Fibroblast of lung (primary cell): ENCODE data around the gene MTHFSD. TPM values are rescaled to one million over a fixed set of nuclear protein-coding genes. Genes with fewer than 3 reads are reported as not detected.

Experiments used
- DNase-seq, 2 donors: peaks; one replicate each; pipeline versions ENCODE4 v3.0.0 to v3.0.0-alpha.2; 2010; ENCODE audit warnings: low read depth in 2 of 2
- H2AFZ ChIP-seq: 2 replicates; pipeline ENCODE4 v1.5.1; 2012; ENCODE audit warnings: low read length, control low read depth, inconsistent platforms
- H3K27ac ChIP-seq: 2 replicates; pipeline ENCODE4 v1.5.1; 2011; ENCODE audit warnings: low read length, control low read depth; ENCODE audit not compliant: insufficient read depth
- H3K27me3 ChIP-seq: 2 replicates; pipeline ENCODE4 v1.5.1; 2011; ENCODE audit warnings: mild to moderate bottlenecking, low read length; ENCODE audit not compliant: control insufficient read depth, insufficient read depth
- H3K36me3 ChIP-seq: 2 replicates; pipeline ENCODE4 v1.5.1; 2011; ENCODE audit warnings: low read length; ENCODE audit not compliant: control insufficient read depth, insufficient read depth
- H3K4me1 ChIP-seq: 2 replicates; pipeline ENCODE4 v1.5.1; 2011; ENCODE audit warnings: low read length; ENCODE audit not compliant: control insufficient read depth, insufficient read depth; ENCODE audit errors: extremely low read depth
- H3K4me2 ChIP-seq: 2 replicates; pipeline ENCODE4 v1.5.1; 2011; ENCODE audit warnings: low read length, control low read depth; ENCODE audit not compliant: insufficient read depth; ENCODE audit errors: extremely low read depth
- H3K4me3 ChIP-seq, 4 experiments: fragments of 200-600 bp in 1 of 4; sonication (generic) in 1 of 4; replicated peaks in 1 of 4; 2 replicates each; pipeline ENCODE4 v1.5.1; 2011 to 2016; ENCODE audit warnings: low read length in 4 of 4, low read depth in 3 of 4, mild to moderate bottlenecking in 3 of 4, control low read depth in 2 of 4, inconsistent platforms in 1 of 4, mixed read lengths in 1 of 4; ENCODE audit not compliant: insufficient read depth in 1 of 4; ENCODE audit errors: control extremely low read depth in 1 of 4
- H3K79me2 ChIP-seq: 2 replicates; pipeline ENCODE4 v1.5.1; 2012; ENCODE audit warnings: mild to moderate bottlenecking, low read length, inconsistent platforms; ENCODE audit not compliant: control insufficient read depth, insufficient read depth
- H3K9ac ChIP-seq: 2 replicates; pipeline ENCODE4 v1.5.1; 2011; ENCODE audit warnings: mild to moderate bottlenecking, low read length, control low read depth; ENCODE audit not compliant: insufficient read depth
- H3K9me3 ChIP-seq: 2 replicates; pipeline ENCODE4 v1.5.1; 2012; ENCODE audit warnings: low read depth, low read length; ENCODE audit not compliant: control insufficient read depth, insufficient read depth
- H4K20me1 ChIP-seq: 2 replicates; pipeline ENCODE4 v1.5.1; 2011; ENCODE audit warnings: low read length; ENCODE audit not compliant: control insufficient read depth, insufficient read depth; ENCODE audit errors: extremely low read depth
- EZH2 ChIP-seq: IDR thresholded peaks from 2 replicates; pipeline ENCODE4 v1.5.1; 2012; ENCODE audit warnings: low read length, control low read depth, mild to moderate bottlenecking; ENCODE audit errors: missing control alignments
- polyA plus RNA-seq, 2 donors: library from polyadenylated mRNA; depleted of rRNA in 1 of 2; stranded (reverse) in 1 of 2; unstranded in 1 of 2; fragments of >200 nt; gene quantifications; 2 replicates each; pipeline ENCODE4 v1.2.1, GENCODE V29; 2011 to 2012; ENCODE audit warnings: missing spikeins in 1 of 2
- total RNA-seq: library from RNA; depleted of rRNA; stranded (reverse); fragments of >200 nt; gene quantifications from 2 replicates; pipeline ENCODE4 v1.2.1, GENCODE V29; 2014
- TF ChIP-seq, protein P1 (sequence below), 2 donors: IDR thresholded peaks in 1 of 2; conservative IDR thresholded peaks in 1 of 2; 1 replicate in 1 of 2; 2 replicates in 1 of 2; pipeline ENCODE4 v1.5.1; 2011 to 2012; ENCODE audit warnings: low read length in 2 of 2, control low read depth in 1 of 2, inconsistent platforms in 1 of 2, low read depth in 1 of 2, mild to moderate bottlenecking in 1 of 2

MTHFSD gene
- total and polyA plus RNA-seq, 2 donors (not counting 1 experiment from before 2014, with no cell fraction given): 13.1 to 19.3 TPM

DNA sequence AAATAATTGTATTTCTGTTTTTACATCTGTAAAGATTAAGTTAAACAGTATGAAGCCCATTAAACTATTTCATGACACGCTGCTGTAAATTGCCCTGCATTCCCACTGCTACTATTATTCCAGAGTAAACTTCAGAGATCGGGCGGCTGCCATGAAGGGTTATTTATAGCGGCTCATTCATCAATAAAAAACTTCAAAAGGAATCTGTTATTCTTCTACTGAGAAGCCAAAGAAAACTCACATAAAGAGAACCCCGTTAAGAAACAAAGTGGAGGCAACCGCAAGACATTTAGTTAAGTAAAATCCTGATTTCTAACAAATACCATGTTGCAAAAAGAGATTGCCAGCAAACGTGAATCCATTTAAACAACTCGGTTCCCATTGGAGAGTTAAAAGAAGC, 39.7 kb upstream of the MTHFSD start:
- H2AFZ ChIP-seq: no peak overlapping the region
- no peak overlapping the region for H3K9ac ChIP-seq
- no peak overlapping the region for H3K4me3 ChIP-seq
- TF ChIP-seq, protein P1, sequence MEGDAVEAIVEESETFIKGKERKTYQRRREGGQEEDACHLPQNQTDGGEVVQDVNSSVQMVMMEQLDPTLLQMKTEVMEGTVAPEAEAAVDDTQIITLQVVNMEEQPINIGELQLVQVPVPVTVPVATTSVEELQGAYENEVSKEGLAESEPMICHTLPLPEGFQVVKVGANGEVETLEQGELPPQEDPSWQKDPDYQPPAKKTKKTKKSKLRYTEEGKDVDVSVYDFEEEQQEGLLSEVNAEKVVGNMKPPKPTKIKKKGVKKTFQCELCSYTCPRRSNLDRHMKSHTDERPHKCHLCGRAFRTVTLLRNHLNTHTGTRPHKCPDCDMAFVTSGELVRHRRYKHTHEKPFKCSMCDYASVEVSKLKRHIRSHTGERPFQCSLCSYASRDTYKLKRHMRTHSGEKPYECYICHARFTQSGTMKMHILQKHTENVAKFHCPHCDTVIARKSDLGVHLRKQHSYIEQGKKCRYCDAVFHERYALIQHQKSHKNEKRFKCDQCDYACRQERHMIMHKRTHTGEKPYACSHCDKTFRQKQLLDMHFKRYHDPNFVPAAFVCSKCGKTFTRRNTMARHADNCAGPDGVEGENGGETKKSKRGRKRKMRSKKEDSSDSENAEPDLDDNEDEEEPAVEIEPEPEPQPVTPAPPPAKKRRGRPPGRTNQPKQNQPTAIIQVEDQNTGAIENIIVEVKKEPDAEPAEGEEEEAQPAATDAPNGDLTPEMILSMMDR (conservative IDR thresholded peaks at IDR 0.05 in 1 of 2, IDR thresholded peaks at IDR 0.05 in 1 of 2; ENCODE audit: low read depth in 1 of 2, low read length in 2 of 2): no peak
- TF ChIP-seq EZH2: no peak
- no peaks in the 10 kb centered on the region for H4K20me1 ChIP-seq
- H3K27ac ChIP-seq: no peak overlapping the region
- peak overlapping the region; percentile 9 for H3K4me2 ChIP-seq
- H3K4me1 ChIP-seq: peaks cover 18% of the 10 kb centered on the region
- no peaks in the 10 kb centered on the region for H3K36me3 ChIP-seq
- no peaks in the 10 kb centered on the region for H3K9me3 ChIP-seq
- DNase-seq: peak; percentile 39 to 78
- H3K27me3 ChIP-seq: no peaks in the 10 kb centered on the region
- H3K79me2 ChIP-seq: no peaks in the 10 kb centered on the region

DNA sequence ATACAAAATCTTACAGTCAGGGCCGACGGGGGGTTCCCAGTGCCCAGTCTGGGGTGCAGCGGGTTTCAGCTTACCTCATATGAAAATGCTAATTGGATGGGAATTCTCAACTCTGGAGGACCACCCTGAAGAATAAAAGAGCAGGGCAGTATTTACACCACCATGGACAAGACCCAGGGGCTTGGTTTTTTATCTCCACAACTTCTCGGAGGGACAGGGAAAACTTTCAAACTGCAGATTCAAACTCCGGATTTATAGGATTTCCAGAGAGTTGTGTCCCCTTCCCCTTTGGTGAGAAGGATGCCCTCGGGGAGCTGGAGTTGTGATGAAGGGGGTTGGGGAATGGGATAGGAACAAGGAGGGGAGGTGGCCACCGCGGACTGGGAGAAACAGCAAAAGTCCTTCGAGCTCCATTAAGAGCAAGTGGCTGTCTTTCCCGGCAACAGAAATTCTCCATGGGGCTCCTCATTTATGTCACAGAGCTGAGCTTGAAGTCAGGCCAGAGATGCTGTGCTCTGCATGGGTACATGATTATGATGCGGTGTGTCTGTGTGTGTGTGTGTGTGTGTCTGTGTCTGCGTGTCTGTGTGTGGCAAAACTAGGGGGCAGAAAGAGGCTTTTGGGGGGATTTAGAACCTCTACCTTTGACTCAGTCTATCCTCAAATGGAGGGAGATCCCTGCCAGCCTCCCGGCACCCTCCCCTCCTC, 39.0 kb upstream of the MTHFSD start:
- DNase-seq: no peak
- Histone ChIP-seq H3K4me3 (no peak overlapping the region), H3K79me2 (no peaks in the 10 kb centered on the region), H3K27me3 (no peaks in the 10 kb centered on the region), H4K20me1 (no peaks in the 10 kb centered on the region), H3K36me3 (no peaks in the 10 kb centered on the region), H3K9ac (no peak overlapping the region), H2AFZ (no peak overlapping the region), H3K9me3 (no peaks in the 10 kb centered on the region), H3K27ac (no peak overlapping the region), H3K4me2 (peak overlapping the region; percentile 9), H3K4me1 (peaks cover 21% of the 10 kb centered on the region)
- TF ChIP-seq, protein P1 (conservative IDR thresholded peaks at IDR 0.05 in 1 of 2, IDR thresholded peaks at IDR 0.05 in 1 of 2; ENCODE audit: low read depth in 1 of 2, low read length in 2 of 2): no peak

DNA sequence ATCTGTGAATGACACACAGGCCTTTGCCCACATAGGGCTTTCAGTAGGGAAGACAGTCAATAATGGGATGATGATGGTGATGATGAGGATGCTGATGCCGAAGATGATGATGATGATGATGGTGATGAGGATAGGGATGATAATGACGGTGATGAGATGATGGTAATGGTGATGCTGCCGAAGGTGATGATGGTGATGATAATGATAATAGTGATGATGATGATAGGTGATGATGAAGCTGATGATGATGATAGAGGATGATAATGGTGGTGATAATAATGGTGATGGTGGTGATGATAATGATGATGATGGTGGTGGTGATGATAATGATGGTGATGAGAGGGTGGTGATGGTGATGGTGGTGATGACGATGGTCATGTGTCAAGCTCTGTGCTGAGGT, 36.2 kb upstream of the MTHFSD start:
- Histone ChIP-seq H3K79me2 (no peaks in the 10 kb centered on the region), H2AFZ (no peak overlapping the region), H3K4me1 (peaks cover 26% of the 10 kb centered on the region), H3K9me3 (no peaks in the 10 kb centered on the region), H3K9ac (no peak overlapping the region), H3K27me3 (no peaks in the 10 kb centered on the region), H3K4me3 (no peak overlapping the region), H4K20me1 (no peaks in the 10 kb centered on the region), H3K4me2 (no peak overlapping the region), H3K36me3 (no peaks in the 10 kb centered on the region), H3K27ac (no peak overlapping the region)
- DNase-seq: no peak
- no peak for TF ChIP-seq EZH2
- TF ChIP-seq, protein P1 (conservative IDR thresholded peaks at IDR 0.05 in 1 of 2, IDR thresholded peaks at IDR 0.05 in 1 of 2; ENCODE audit: low read depth in 1 of 2, low read length in 2 of 2): no peak
